EL (cell line): ENCODE results near the gene KCNQ2.

ENCODE experiments used
- DNase-seq: peaks from one replicate; pipeline ENCODE4 v3.0.0-alpha.2; 2016

Gene KCNQ2

GRCh38 chr20:63365601-63366389 is 106.7 kb downstream of the KCNQ2 start:
- DNase-seq: no peak

GRCh38 chr20:63364801-63365585 is 107.5 kb downstream of the KCNQ2 start:
- DNase-seq: no peak

- DNase-seq: no peak
Observed at GRCh38 chr20:63363981-63364561, 108.4 kb downstream of the KCNQ2 start.

GRCh38 chr20:63363013-63363957 is 109.2 kb downstream of the KCNQ2 start:
- DNase-seq: no peak

- no peak for DNase-seq
Observed at GRCh38 chr20:63362436-63363009, 109.9 kb downstream of the KCNQ2 start.

GRCh38 chr20:63361519-63362435 is 110.7 kb downstream of the KCNQ2 start:
- no peak for DNase-seq

GRCh38 chr20:63360850-63361518 is 111.5 kb downstream of the KCNQ2 start, which contains the start of gene CHRNA4:
CHRNA4 (minus strand) TSS chr20:63361349; CDS start chr20:63361165, 184 bp downstream.
- DNase-seq: no peak

- no peak for DNase-seq
Observed at GRCh38 chr20:63359937-63360849, 112.3 kb downstream of the KCNQ2 start.

GRCh38 chr20:63359164-63359934 is 113.1 kb downstream of the KCNQ2 start:
- no peak for DNase-seq

GRCh38 chr20:63357921-63358905 is 114.2 kb downstream of the KCNQ2 start:
- DNase-seq: no peak

GRCh38 chr20:63356931-63357879 is 115.2 kb downstream of the KCNQ2 start:
- DNase-seq: no peak

GRCh38 chr20:63356511-63356910 is 115.9 kb downstream of the KCNQ2 start:
- no peak for DNase-seq

- no peak for DNase-seq
Observed at GRCh38 chr20:63355781-63356295, 116.6 kb downstream of the KCNQ2 start.

GRCh38 chr20:63354636-63355350 is 117.7 kb downstream of the KCNQ2 start:
- no peak for DNase-seq

- DNase-seq: no peak
Observed at GRCh38 chr20:63352811-63353221, 119.6 kb downstream of the KCNQ2 start.
